ENCODE measurements around the gene AURKAIP1. TPM values are rescaled to one million over a fixed set of nuclear protein-coding genes. Genes with fewer than 3 reads are reported as not detected.
"Not testable (repeated sequence)": the region's sequence is repeated elsewhere in the genome, so short reads cannot be mapped to it uniquely, and the experiment has no call there.

The AURKAIP1 gene
- total and polyA plus RNA-seq, 2 of the 13 experiments (the other 11 are each of a cell fraction or from before 2014, with no cell fraction given), result 69.5 to 175 TPM

- no peak overlapping the region for H3K27ac ChIP-seq (ENCODE audit: extremely low read length, insufficient read depth, low read length)
- ATAC-seq (no peak), DNase-seq (ENCODE audit: low spot score) (no peak), FAIRE-seq (no peak)
- no peak overlapping the region for H3K4me3 ChIP-seq (replicated peaks in 1 of 3; ENCODE audit: insufficient read depth in 1 of 3, low read depth in 2 of 3, low read length in 3 of 3)
- in situ Hi-C loops (cut with HindIII; ENCODE audit: extremely low pct_ligation_motif_present, low pct_unique_long_range_greater_than_20kb), result no loop called here
- peaks cover 26% of the 10 kb centered on the region for H3K4me1 ChIP-seq (ENCODE audit: insufficient read depth, low read length)
- no peak overlapping the region for H3K9ac ChIP-seq (ENCODE audit: insufficient read depth, low read depth, low read length)
- TF ChIP-seq RBM22 (optimal IDR thresholded peaks at IDR 0.05; ENCODE audit: low read length) (peak; percentile 54), ZNF615 (CRISPR knock-in tag; IDR thresholded peaks at IDR 0.05; ENCODE audit: borderline replicate concordance) (no peak)
- no peak overlapping the region for H2AFZ ChIP-seq (ENCODE audit: low read length)
- POLR2A ChIA-PET, result interaction anchor here (0.6 to 6.1 kb wide), 3 partner anchors 11 to 45 kb away, joined by 3 to 43 read pairs (median 5); partner anchors contain the start of genes AURKAIP1 and CCNL2
- CTCF ChIA-PET (ENCODE audit: low intra/inter-chr PET ratio, low total read pairs), result no interaction called here
- no peak overlapping the region for H3K4me2 ChIP-seq (ENCODE audit: low read depth, low read length)
- whole genome bisulfite sequencing (ENCODE audit: low lambda C conversion rate), result 95% methylated on average over 8 of the region's 8 CpGs
- H3K36me3 ChIP-seq (replicated peaks in 1 of 2; ENCODE audit: control insufficient read depth in 1 of 2, insufficient read depth in 2 of 2, low read length in 2 of 2), result peaks cover 23 to 52% of the 10 kb centered on the region in 2 experiments
- no peaks in the 10 kb centered on the region for H4K20me1 ChIP-seq (ENCODE audit: insufficient read depth, low read length)
- no peaks in the 10 kb centered on the region for H3K79me2 ChIP-seq (ENCODE audit: insufficient read depth, low read length)
- no peaks in the 10 kb centered on the region for H3K27me3 ChIP-seq (ENCODE audit: control insufficient read depth in 1 of 2, insufficient read depth in 2 of 2, low read length in 2 of 2)
- no peaks in the 10 kb centered on the region for H3K9me3 ChIP-seq (ENCODE audit: low read length)
- BruUV-seq (replicated peaks), result no TSS peak
- intact Hi-C loops (cut with micrococcal nuclease; ENCODE audit: unreplicated experiment), result no loop called here
Measured at GRCh38 chr1:1385931-1386330, 10.9 kb upstream of the AURKAIP1 start.

DNA sequence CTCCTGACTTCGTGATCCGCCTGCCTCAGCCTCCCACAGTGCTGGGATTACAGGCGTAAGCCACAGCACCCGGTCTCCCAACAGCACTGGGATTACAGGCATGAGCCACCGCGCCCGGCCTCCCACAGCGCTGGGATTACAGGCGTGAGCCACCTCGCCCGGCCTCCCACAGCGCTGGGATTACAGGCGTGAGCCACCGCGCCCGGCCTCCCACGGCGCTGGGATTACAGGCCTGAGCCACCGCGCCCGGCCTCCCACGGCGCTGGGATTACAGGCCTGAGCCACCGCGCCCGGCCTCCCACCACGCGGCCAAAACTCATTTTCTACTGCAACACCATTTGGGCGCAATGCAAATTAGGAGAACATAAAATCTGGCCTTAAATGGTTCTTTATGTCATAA is 10.3 kb upstream of the AURKAIP1 start:
- Histone ChIP-seq H3K4me1 (ENCODE audit: insufficient read depth, low read length) (peaks cover 26% of the 10 kb centered on the region), H3K36me3 (replicated peaks in 1 of 2; ENCODE audit: control insufficient read depth in 1 of 2, insufficient read depth in 2 of 2, low read length in 2 of 2) (peaks cover 19 to 46% of the 10 kb centered on the region in 2 experiments)
- POLR2A ChIA-PET, result interaction anchor here (0.6 to 6.1 kb wide), 3 partner anchors 10 to 45 kb away, joined by 3 to 43 read pairs (median 5); partner anchors contain the start of genes AURKAIP1 and CCNL2
- ATAC-seq; H3K9ac ChIP-seq (ENCODE audit: insufficient read depth, low read depth, low read length); CTCF ChIA-PET (ENCODE audit: low intra/inter-chr PET ratio, low total read pairs); H3K4me3 ChIP-seq (replicated peaks in 1 of 3; ENCODE audit: insufficient read depth in 1 of 3, low read depth in 2 of 3, low read length in 3 of 3); BruUV-seq (replicated peaks); H4K20me1 ChIP-seq (ENCODE audit: insufficient read depth, low read length); H3K9me3 ChIP-seq (ENCODE audit: low read length); H3K27ac ChIP-seq (ENCODE audit: extremely low read length, insufficient read depth, low read length); intact Hi-C loops (cut with micrococcal nuclease; ENCODE audit: unreplicated experiment); in situ Hi-C loops (cut with HindIII; ENCODE audit: extremely low pct_ligation_motif_present, low pct_unique_long_range_greater_than_20kb); DNase-seq (ENCODE audit: low spot score); H2AFZ ChIP-seq (ENCODE audit: low read length); H3K4me2 ChIP-seq (ENCODE audit: low read depth, low read length); H3K79me2 ChIP-seq (ENCODE audit: insufficient read depth, low read length); H3K27me3 ChIP-seq (ENCODE audit: control insufficient read depth in 1 of 2, insufficient read depth in 2 of 2, low read length in 2 of 2); FAIRE-seq: not testable (repeated sequence)
- TF ChIP-seq RBFOX2 (IDR thresholded peaks at IDR 0.05; ENCODE audit: low read depth, low read length) (peak; percentile 63), AGO2 (optimal IDR thresholded peaks at IDR 0.05; ENCODE audit: low read depth, low read length) (peak; percentile 67)
- WGBS (ENCODE audit: low lambda C conversion rate), result 93% methylated on average over 20 of the region's 29 CpGs
